ENCODE data around the gene NAIF1.
"Not testable (repeated sequence)": the region's sequence is repeated elsewhere in the genome, so short reads cannot be mapped to it uniquely, and the experiment has no call there.

NAIF1 gene

GRCh38 chr9:128066713-128067644 is at the start of gene NAIF1:
Gene NAIF1 (minus strand): TSS chr9:128067320. CDS start chr9:128067101, 219 bp downstream.
- DNase-seq = peak; percentile 100

- DNase-seq = no peak
These were observed 49.3 kb upstream of the NAIF1 start for GRCh38 chr9:128116104-128117083.

- DNase-seq = no peak
These were observed 48.3 kb upstream of the NAIF1 start for GRCh38 chr9:128115187-128116103.

GRCh38 chr9:128114326-128115186 is 47.4 kb upstream of the NAIF1 start:
- no peak for DNase-seq

GRCh38 chr9:128113526-128114325 is 46.6 kb upstream of the NAIF1 start:
- DNase-seq = no peak

- not testable (repeated sequence) for DNase-seq
These were observed 44.6 kb upstream of the NAIF1 start for GRCh38 chr9:128111726-128112125.

GRCh38 chr9:128109050-128109709 is 42.1 kb upstream of the NAIF1 start:
- no peak for DNase-seq

GRCh38 chr9:128108269-128109049 is 41.3 kb upstream of the NAIF1 start:
- DNase-seq = no peak

- no peak for DNase-seq
These were observed 40.5 kb upstream of the NAIF1 start for GRCh38 chr9:128107468-128108268.

GRCh38 chr9:128106940-128107467 is 39.9 kb upstream of the NAIF1 start:
- DNase-seq = no peak

GRCh38 chr9:128106181-128106939 is 39.2 kb upstream of the NAIF1 start:
- DNase-seq = no peak

- no peak for DNase-seq
These were observed 38.5 kb upstream of the NAIF1 start for GRCh38 chr9:128105538-128106175.

GRCh38 chr9:128104171-128104618 is 37.1 kb upstream of the NAIF1 start:
- no peak for DNase-seq

GRCh38 chr9:128103589-128103962 is 36.5 kb upstream of the NAIF1 start:
- DNase-seq = no peak

GRCh38 chr9:128102861-128103588 is 35.9 kb upstream of the NAIF1 start:
- DNase-seq = no peak

- no peak for DNase-seq
These were observed 35.1 kb upstream of the NAIF1 start for GRCh38 chr9:128102196-128102595.
